Neural cell (in vitro differentiated cells): Measurements from ENCODE around the gene PSMD11. TPM values are rescaled to one million over a fixed set of nuclear protein-coding genes. Genes with fewer than 3 reads are reported as not detected.

Experiments
- H2AFZ ChIP-seq: fragments of 200-600, 300-800 bp; sonication (generic), shearing (Covaris generic); 2 replicates; pipeline ENCODE4 v1.6.0; 2014; ENCODE audit warnings: low read depth, mild to moderate bottlenecking, antibody characterized with exemption, low read length, moderate library complexity
- H3F3A ChIP-seq: fragments of 200-600 bp; shearing (Covaris generic); 2 replicates; pipeline ENCODE4 v1.6.1; 2016; ENCODE audit warnings: mild to moderate bottlenecking, moderate library complexity, mixed read lengths, antibody characterized with exemption, low read length; ENCODE audit not compliant: insufficient read depth, poor library complexity, severe bottlenecking
- H3K27ac ChIP-seq: fragments of 200-600, 300-800 bp; sonication (generic), shearing (Covaris generic); 2 replicates; pipeline ENCODE4 v1.5.1; 2014; ENCODE audit warnings: mild to moderate bottlenecking, low read length, moderate library complexity
- H3K27me3 ChIP-seq: fragments of 300-800, 200-600 bp; sonication (generic), shearing (Covaris generic); 2 replicates; pipeline ENCODE4 v1.6.0; 2014; ENCODE audit warnings: mild to moderate bottlenecking, low read depth, low read length, moderate library complexity; ENCODE audit not compliant: insufficient read depth
- H3K36me3 ChIP-seq: fragments of 300-800, 200-600 bp; sonication (generic), shearing (Covaris generic); 2 replicates; pipeline ENCODE4 v1.5.1; 2014; ENCODE audit warnings: mild to moderate bottlenecking, antibody characterized with exemption, low read length, moderate library complexity; ENCODE audit not compliant: insufficient read depth
- H3K4me2 ChIP-seq: fragments of 300-800, 200-600 bp; sonication (generic), shearing (Covaris generic); 2 replicates; pipeline ENCODE4 v1.6.0; 2014; ENCODE audit warnings: mild to moderate bottlenecking, low read length
- H3K4me3 ChIP-seq: fragments of 300-800, 200-600 bp; sonication (generic), shearing (Covaris generic); 2 replicates; pipeline ENCODE4 v1.5.1; 2014; ENCODE audit warnings: mild to moderate bottlenecking, low read length, moderate library complexity
- H3K79me2 ChIP-seq: fragments of 200-600 bp; shearing (Covaris generic); replicated peaks from 2 replicates; pipeline ENCODE4 v1.6.0; 2014; ENCODE audit warnings: mild to moderate bottlenecking, low read length, moderate library complexity; ENCODE audit not compliant: insufficient read depth
- H3K9ac ChIP-seq: fragments of 300-800, 200-600 bp; sonication (generic), shearing (Covaris generic); 2 replicates; pipeline ENCODE4 v1.6.1; 2016; ENCODE audit warnings: mild to moderate bottlenecking, low read length, mixed read lengths
- H3K9me2 ChIP-seq: fragments of 200-600 bp; shearing (Covaris generic); 2 replicates; pipeline ENCODE4 v1.6.1; 2016; ENCODE audit warnings: mild to moderate bottlenecking, low read length, mixed read lengths; ENCODE audit not compliant: insufficient read depth
- H3K9me3 ChIP-seq: fragments of 200-600, 300-800 bp; sonication (generic), shearing (Covaris generic); 2 replicates; pipeline ENCODE4 v1.6.1; 2016; ENCODE audit warnings: mild to moderate bottlenecking, mixed run types, low read length, moderate library complexity, mixed read lengths
- H4K20me1 ChIP-seq: fragments of 200-600 bp; shearing (Covaris generic); 2 replicates; pipeline ENCODE4 v1.6.1; 2016; ENCODE audit warnings: mild to moderate bottlenecking, mixed run types; ENCODE audit not compliant: insufficient read depth
- CTCF ChIP-seq: fragments of 450-650 bp; IDR thresholded peaks from 2 replicates; pipeline ENCODE4 v1.5.1; 2014; ENCODE audit warnings: antibody characterized with exemption, mild to moderate bottlenecking, moderate library complexity; ENCODE audit not compliant: poor library complexity, severe bottlenecking
- EP300 ChIP-seq: fragments of 450-650 bp; conservative IDR thresholded peaks from 2 replicates; pipeline ENCODE4 v1.6.1; 2014; ENCODE audit warnings: antibody characterized with exemption, mild to moderate bottlenecking, moderate library complexity; ENCODE audit not compliant: poor library complexity, severe bottlenecking
- EZH2 ChIP-seq: fragments of 200-600, 300-800 bp; shearing (Covaris generic), sonication (generic); IDR thresholded peaks from 2 replicates; pipeline ENCODE4 v1.6.1; 2014; ENCODE audit warnings: antibody characterized with exemption, low read length, borderline replicate concordance, mild to moderate bottlenecking; ENCODE audit not compliant: insufficient read depth, poor library complexity, severe bottlenecking
- MXI1 ChIP-seq: fragments of 450-650 bp; conservative IDR thresholded peaks from 2 replicates; pipeline ENCODE4 v1.6.1; 2014; ENCODE audit warnings: antibody characterized with exemption, mild to moderate bottlenecking; ENCODE audit not compliant: poor library complexity, severe bottlenecking
- POLR2AphosphoS5 ChIP-seq: IDR thresholded peaks from 2 replicates; pipeline ENCODE4 v1.6.1; 2012
- RAD21 ChIP-seq: fragments of 450-650 bp; conservative IDR thresholded peaks from 2 replicates; pipeline ENCODE4 v1.6.1; 2014; ENCODE audit warnings: antibody characterized with exemption, mild to moderate bottlenecking, moderate library complexity
- REST ChIP-seq: IDR thresholded peaks from 2 replicates; pipeline ENCODE4 v1.6.1; 2012; ENCODE audit warnings: borderline replicate concordance
- SMC3 ChIP-seq: fragments of 450-650 bp; conservative IDR thresholded peaks from 2 replicates; pipeline ENCODE4 v1.6.1; 2014; ENCODE audit warnings: antibody characterized with exemption, mild to moderate bottlenecking, moderate library complexity; ENCODE audit not compliant: poor library complexity
- TAF1 ChIP-seq: IDR thresholded peaks from 2 replicates; pipeline ENCODE4 v1.6.1; 2012; ENCODE audit warnings: low read depth
- polyA plus RNA-seq: library from polyadenylated mRNA; depleted of rRNA; stranded (reverse); fragments of >200 nt; gene quantifications from 2 replicates; pipeline ENCODE4 v1.2.3, GENCODE V29; 2014

The PSMD11 gene
- polyA plus RNA-seq, 1 donor from 2014 or later = 43.9 TPM

- no peak overlapping the region for H3K27ac ChIP-seq
- no peaks in the 10 kb centered on the region for H3K9me2 ChIP-seq
- no peak overlapping the region for H3K4me2 ChIP-seq
- no peaks in the 10 kb centered on the region for H3K79me2 ChIP-seq
- peaks cover 21% of the 10 kb centered on the region for H3K36me3 ChIP-seq
- no peaks in the 10 kb centered on the region for H4K20me1 ChIP-seq
- H3K9me3 ChIP-seq = no peaks in the 10 kb centered on the region
- H3K27me3 ChIP-seq = no peaks in the 10 kb centered on the region
- H3F3A ChIP-seq = no peaks in the 10 kb centered on the region
- H3K9ac ChIP-seq = no peak overlapping the region
- no peak overlapping the region for H2AFZ ChIP-seq
- H3K4me3 ChIP-seq = no peak overlapping the region
- TF ChIP-seq REST (no peak), SMC3 (no peak), MXI1 (no peak), POLR2AphosphoS5 (no peak), EP300 (no peak), CTCF (no peak), RAD21 (no peak), TAF1 (no peak), EZH2 (no peak)
These were observed 30.9 kb downstream of the PSMD11 start for GRCh38 chr17:32475258-32475657.

GRCh38 chr17:32477220-32477619 lies 32.9 kb downstream of the PSMD11 start:
- no peaks in the 10 kb centered on the region for H4K20me1 ChIP-seq
- TF ChIP-seq CTCF = no peak
- TF ChIP-seq RAD21 = no peak
- TF ChIP-seq POLR2AphosphoS5 = no peak
- TF ChIP-seq EZH2 = no peak
- TF ChIP-seq REST = no peak
- no peak for TF ChIP-seq EP300
- TF ChIP-seq SMC3 = no peak
- no peak for TF ChIP-seq MXI1
- TF ChIP-seq TAF1 = no peak
- no peak overlapping the region for H2AFZ ChIP-seq
- H3K4me3 ChIP-seq = no peak overlapping the region
- H3F3A ChIP-seq = no peaks in the 10 kb centered on the region
- H3K27ac ChIP-seq = no peak overlapping the region
- no peak overlapping the region for H3K9ac ChIP-seq
- H3K9me2 ChIP-seq = no peaks in the 10 kb centered on the region
- H3K9me3 ChIP-seq = no peaks in the 10 kb centered on the region
- peaks cover 21% of the 10 kb centered on the region for H3K36me3 ChIP-seq
- H3K27me3 ChIP-seq = no peaks in the 10 kb centered on the region
- no peak overlapping the region for H3K4me2 ChIP-seq
- no peaks in the 10 kb centered on the region for H3K79me2 ChIP-seq
